Panc1 (cell line): ENCODE results near the gene GLIPR2. TPM values are rescaled to one million over a fixed set of nuclear protein-coding genes. Genes with fewer than 3 reads are reported as not detected.

Experiments
- ATAC-seq: fragments of 200-7000 bp; cut with Tn5 transposase; 2 replicates; pipeline ENCODE4 v1.9.1; 2020; ENCODE audit warnings: mild to moderate bottlenecking, moderate library complexity
- BruUV-seq: library from RNA; stranded (reverse); fragments of 400-500 nt; replicated peaks from 2 replicates; lab custom pipeline; 2021; lab: Mats Ljungman, UMichigan
- CTCF ChIA-PET: fragments of 300-600 bp; sonication (Branson Sonifier 250); formaldehyde crosslinking; loops from one replicate; lab custom pipeline; 2022; ENCODE audit warnings: antibody characterized with exemption; lab: Charles Lee
- POLR2A ChIA-PET: fragments of 300-600 bp; sonication (Branson Sonifier 250); formaldehyde crosslinking; loops from one replicate; lab custom pipeline; 2022; ENCODE audit warnings: antibody characterized with exemption; lab: Charles Lee
- DNase-seq: peaks from one replicate; pipeline ENCODE4 v3.0.0-alpha.2; 2010; ENCODE audit warnings: low read depth, low spot score
- H3K27ac ChIP-seq: 2 replicates; pipeline ENCODE4 v1.5.1; 2011; ENCODE audit warnings: mild to moderate bottlenecking, low read length, inconsistent platforms
- H3K27me3 ChIP-seq: fragments of 200-500 bp; sonication (Bioruptor generic); 2 replicates; pipeline ENCODE4 v1.6.0; 2014; ENCODE audit warnings: low read length, inconsistent platforms; ENCODE audit not compliant: control insufficient read depth, insufficient read depth
- H3K36me3 ChIP-seq: fragments of 200-500 bp; sonication (Bioruptor generic); 2 replicates; pipeline ENCODE4 v1.5.1; 2014; ENCODE audit warnings: inconsistent platforms, mild to moderate bottlenecking, low read length, moderate library complexity; ENCODE audit not compliant: control insufficient read depth, insufficient read depth
- H3K4me1 ChIP-seq: 2 replicates; pipeline ENCODE4 v1.5.1; 2011; ENCODE audit warnings: inconsistent platforms, mild to moderate bottlenecking, low read length, moderate library complexity; ENCODE audit not compliant: control insufficient read depth, insufficient read depth
- H3K4me3 ChIP-seq, 2 experiments: 2 replicates each; pipeline ENCODE4 v1.5.1; 2011 to 2012; ENCODE audit warnings: low read depth in 2 of 2, low read length in 2 of 2, mild to moderate bottlenecking in 2 of 2, inconsistent platforms in 1 of 2, moderate library complexity in 1 of 2
- H3K9me3 ChIP-seq: fragments of 200-500 bp; sonication (Bioruptor generic); 2 replicates; pipeline ENCODE4 v1.5.1; 2014; ENCODE audit warnings: low read depth, mild to moderate bottlenecking, inconsistent platforms, low read length, moderate library complexity; ENCODE audit not compliant: control insufficient read depth, insufficient read depth
- CTCF ChIP-seq: fragments of 450-650 bp; IDR thresholded peaks from 2 replicates; pipeline ENCODE4 v1.5.1; 2017; ENCODE audit warnings: mild to moderate bottlenecking
- POLR2AphosphoS5 ChIP-seq: IDR thresholded peaks from 2 replicates; pipeline ENCODE4 v1.6.1; 2012; ENCODE audit warnings: mild to moderate bottlenecking, low read depth, low read length, moderate library complexity
- REST ChIP-seq, 2 experiments: IDR thresholded peaks; 2 replicates each; pipeline ENCODE4 v1.6.1; 2011 to 2012; ENCODE audit warnings: low read depth in 2 of 2, control low read depth in 1 of 2, low read length in 1 of 2, mild to moderate bottlenecking in 1 of 2, moderate library complexity in 1 of 2; ENCODE audit not compliant: insufficient read depth in 1 of 2
- SIN3A ChIP-seq: IDR thresholded peaks from 2 replicates; pipeline ENCODE4 v1.6.1; 2012; ENCODE audit warnings: low read depth, mild to moderate bottlenecking, low read length, moderate library complexity, borderline replicate concordance; ENCODE audit not compliant: insufficient read depth
- TCF7L2 ChIP-seq: IDR thresholded peaks from 2 replicates; pipeline ENCODE4 v1.6.1; 2011; ENCODE audit warnings: mild to moderate bottlenecking, low read depth, low read length, inconsistent platforms
- in situ Hi-C: cut with HindIII; loops from 2 replicates; pipeline ENCODE4 v1.10.0; 2016; ENCODE audit warnings: low sequenced_read_pairs, low pct_unique_long_range_greater_than_20kb
- intact Hi-C: fragments of 100-400 bp; cut with micrococcal nuclease; formaldehyde crosslinking; loops from one replicate; pipeline ENCODE4 v1.10.0; 2022; ENCODE audit not compliant: unreplicated experiment
- total RNA-seq: library from RNA; stranded (reverse); gene quantifications from one replicate; pipeline ENCODE4 v1.2.1, GENCODE V29; 2021; ENCODE audit not compliant: unreplicated experiment

Gene GLIPR2
- total RNA-seq, 1 experiment from 2014 or later = 4.9 TPM

- peaks cover 12% of the 10 kb centered on the region for H3K4me1 ChIP-seq
- no peaks in the 10 kb centered on the region; the same call in 1 of the 2 replicates for H3K9me3 ChIP-seq
- TF ChIP-seq SIN3A (no peak), POLR2AphosphoS5 (no peak), TCF7L2 (no peak), CTCF (no peak), REST (IDR thresholded peaks at IDR 0.05; ENCODE audit: insufficient read depth in 1 of 2, low read depth in 2 of 2, low read length in 1 of 2) (no peak)
- no peaks in the 10 kb centered on the region for H3K36me3 ChIP-seq
- ATAC-seq (no peak), DNase-seq (no peak)
- intact Hi-C loops = no loop called here
- H3K4me3 ChIP-seq = no peak overlapping the region
- in situ Hi-C loops = no loop called here
- BruUV-seq = no TSS peak
- H3K27me3 ChIP-seq = no peaks in the 10 kb centered on the region
- ChIA-PET CTCF (interaction anchor here (0.5 kb wide), 1 partner anchor 33 kb away, joined by 3 read pairs; no protein-coding TSS in a partner anchor), POLR2A (interaction anchor here (0.7 kb wide), 2 partner anchors 142 to 1465 kb away, joined by 13 to 17 read pairs; no protein-coding TSS in a partner anchor)
- no peak overlapping the region for H3K27ac ChIP-seq
These were observed 15.0 kb downstream of the GLIPR2 start for GRCh38 chr9:36151316-36152210.

GRCh38 chr9:36152741-36153438, 16.4 kb downstream of the GLIPR2 start:
- no peak overlapping the region for H3K27ac ChIP-seq

More at GRCh38 chr9:36152741-36153438, 16.4 kb downstream of the GLIPR2 start:
- Histone ChIP-seq H3K4me3 (no peak overlapping the region), H3K36me3 (no peaks in the 10 kb centered on the region), H3K9me3 (no peaks in the 10 kb centered on the region; the same call in 1 of the 2 replicates), H3K27me3 (no peaks in the 10 kb centered on the region), H3K4me1 (peaks cover 12% of the 10 kb centered on the region)
- in situ Hi-C loops (no loop called here), intact Hi-C loops (no loop called here)
- CTCF ChIA-PET = interaction anchor here (0.7 kb wide), 1 partner anchor 141 kb away, joined by 9 read pairs; no protein-coding TSS in a partner anchor
- no peak for DNase-seq
- POLR2A ChIA-PET = interaction anchor here (0.6 to 0.7 kb wide), 4 partner anchors 9 to 1467 kb away, joined by 3 to 17 read pairs (median 11); no protein-coding TSS in a partner anchor
- no peak for ATAC-seq
- no peak for TF ChIP-seq REST (IDR thresholded peaks at IDR 0.05; ENCODE audit: insufficient read depth in 1 of 2, low read depth in 2 of 2, low read length in 1 of 2)
- no peak for TF ChIP-seq TCF7L2
- BruUV-seq = no TSS peak
